ENCODE measurements around the gene PLS1. TPM values are rescaled to one million over a fixed set of nuclear protein-coding genes. Genes with fewer than 3 reads are reported as not detected.
"Not testable (repeated sequence)": the region's sequence is repeated elsewhere in the genome, so short reads cannot be mapped to it uniquely, and the experiment has no call there.

PLS1 gene
- total RNA-seq, 1 donor from 2014 or later = 30.5 TPM

- DNase-seq (ENCODE audit: low read depth) = no peak
- TF ChIP-seq CTCF (conservative IDR thresholded peaks at IDR 0.05; ENCODE audit: low read depth, low read length) = no peak
- H3K4me3 ChIP-seq (ENCODE audit: low read depth, low read length) = no peak overlapping the region
These were observed 129.8 kb downstream of the PLS1 start for GRCh38 chr3:142726017-142726416.

DNA sequence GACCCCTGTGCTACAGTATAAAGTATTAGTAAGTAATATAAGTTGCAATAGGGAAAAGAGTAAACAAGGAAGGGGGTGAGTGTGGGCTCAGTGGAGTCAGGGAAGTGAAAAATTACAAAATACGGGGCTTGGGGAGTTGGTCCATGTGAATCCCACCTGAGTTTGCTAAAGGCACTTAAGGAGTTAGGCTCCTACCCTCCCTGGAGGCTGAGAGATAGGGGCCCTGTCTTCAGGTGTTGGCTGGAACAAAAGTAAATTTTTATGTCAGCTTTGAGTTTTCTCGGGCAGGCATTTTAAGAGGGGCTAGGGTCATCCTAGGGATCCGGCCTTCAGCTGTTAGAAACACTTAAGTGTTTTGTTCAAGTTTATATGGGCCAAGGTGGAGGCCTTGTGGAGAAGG is 135.9 kb downstream of the PLS1 start:
- no peak overlapping the region for H3K4me3 ChIP-seq (ENCODE audit: low read depth, low read length)
- no peak for DNase-seq (ENCODE audit: low read depth)
- TF ChIP-seq CTCF (conservative IDR thresholded peaks at IDR 0.05; ENCODE audit: low read depth, low read length) = no peak

DNA sequence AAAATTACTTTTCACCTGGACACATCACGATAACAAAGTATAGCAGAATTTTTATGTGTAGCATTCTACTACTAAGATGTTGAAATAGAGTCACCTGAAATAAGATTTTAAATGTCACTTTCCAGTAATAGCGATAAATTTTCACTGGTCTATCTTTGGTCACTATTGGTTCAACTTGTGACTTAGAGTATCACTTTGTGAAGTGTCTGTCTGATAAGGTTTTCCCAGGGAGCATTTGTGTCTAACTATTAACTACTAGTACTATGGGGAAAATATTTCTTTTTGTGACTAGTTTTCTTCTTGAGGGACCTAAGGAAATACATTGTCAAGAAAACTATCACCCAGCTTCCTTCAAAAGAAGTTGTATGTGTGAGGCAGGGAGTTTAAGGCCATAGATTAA is 138.6 kb downstream of the PLS1 start:
- TF ChIP-seq CTCF (conservative IDR thresholded peaks at IDR 0.05; ENCODE audit: low read depth, low read length) = no peak

DNA sequence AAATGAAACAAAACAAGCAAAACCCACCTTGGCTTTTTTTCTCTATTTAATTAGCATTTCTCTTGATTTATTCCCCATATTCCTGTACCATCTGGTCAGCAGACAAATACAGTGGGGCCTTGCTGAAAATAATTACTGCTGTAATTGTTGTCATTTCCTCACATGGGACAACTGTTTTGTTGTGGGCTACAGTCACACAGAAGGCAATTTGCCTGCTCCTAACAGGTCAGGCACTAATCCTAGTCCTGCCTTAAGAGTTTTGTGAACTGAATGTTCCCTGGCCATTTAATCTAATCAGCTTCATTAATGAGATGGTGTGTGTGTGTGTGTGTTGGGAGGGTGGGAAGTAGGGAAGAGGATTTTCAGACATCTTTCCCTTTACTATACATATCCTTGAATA is 139.3 kb downstream of the PLS1 start:
- no peak overlapping the region for H3K4me3 ChIP-seq (ENCODE audit: low read depth, low read length)
- DNase-seq (ENCODE audit: low read depth) = no peak
- no peak for TF ChIP-seq CTCF (conservative IDR thresholded peaks at IDR 0.05; ENCODE audit: low read depth, low read length)

More for the DNA sequence above, 138.6 kb downstream of the PLS1 start:
- DNase-seq (ENCODE audit: low read depth) = no peak
- H3K4me3 ChIP-seq (ENCODE audit: low read depth, low read length) = no peak overlapping the region

DNA sequence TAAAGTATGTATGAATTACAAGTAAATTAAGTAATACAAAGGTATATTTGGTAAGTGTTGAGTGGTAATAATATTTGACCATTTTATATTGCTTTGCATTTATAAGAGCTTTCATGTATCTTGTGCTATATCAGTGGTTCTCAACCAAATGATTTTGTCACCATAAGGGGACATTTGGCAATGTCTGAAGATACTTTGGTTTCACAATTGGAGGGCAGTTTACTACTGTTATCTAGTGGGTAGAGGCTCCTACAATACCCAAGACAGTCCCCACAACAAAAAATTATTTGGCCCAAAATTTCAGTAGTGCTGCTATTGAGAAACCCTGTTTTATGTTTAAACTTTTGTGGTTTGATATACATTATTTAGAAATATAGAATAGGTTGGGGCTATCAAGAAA is 142.2 kb downstream of the PLS1 start:
- no peak overlapping the region for H3K4me3 ChIP-seq (ENCODE audit: low read depth, low read length)
- no peak for TF ChIP-seq CTCF (conservative IDR thresholded peaks at IDR 0.05; ENCODE audit: low read depth, low read length)
- DNase-seq (ENCODE audit: low read depth) = no peak

- TF ChIP-seq CTCF (conservative IDR thresholded peaks at IDR 0.05; ENCODE audit: low read depth, low read length) = no peak
These were observed 150.5 kb downstream of the PLS1 start for GRCh38 chr3:142746646-142747045.

GRCh38 chr3:142750531-142750930 is 154.3 kb downstream of the PLS1 start:
- not testable (repeated sequence) for H3K4me3 ChIP-seq (ENCODE audit: low read depth, low read length)

More at GRCh38 chr3:142746646-142747045, 150.5 kb downstream of the PLS1 start:
- no peak for DNase-seq (ENCODE audit: low read depth)
- no peak overlapping the region for H3K4me3 ChIP-seq (ENCODE audit: low read depth, low read length)

GRCh38 chr3:142752605-142753004 is 156.4 kb downstream of the PLS1 start:
- not testable (repeated sequence) for H3K4me3 ChIP-seq (ENCODE audit: low read depth, low read length); DNase-seq (ENCODE audit: low read depth)

More at GRCh38 chr3:142750531-142750930, 154.3 kb downstream of the PLS1 start:
- not testable (repeated sequence) for DNase-seq (ENCODE audit: low read depth)

All from epithelial cell of proximal tubule (primary cell).